Left lung (tissue), 10 donors: ENCODE data around the gene NOL9. TPM values are rescaled to one million over a fixed set of nuclear protein-coding genes. Genes with fewer than 3 reads are reported as not detected.
A peak's percentile ranks its signal among the peaks of the same experiment; 100 is the strongest.

ENCODE experiments used
- ATAC-seq: fragments of 200-7000 bp; cut with Tn5 transposase; one replicate; pipeline ENCODE4 v1.9.1; 2020; ENCODE audit warnings: moderate library complexity
- DNase-seq, 4 donors: peaks; one replicate each; pipeline ENCODE4 v3.0.0-alpha.2; 2013 to 2020
- H3K27ac ChIP-seq, 2 donors: fragments of 200-600 bp; sonication (generic) in 1 of 2; one replicate each; pipeline versions ENCODE4 v1.5.0 to v1.8.0; 2020 to 2021
- H3K27me3 ChIP-seq, 2 donors: fragments of 200-600 bp; sonication (generic) in 1 of 2; one replicate each; pipeline versions ENCODE4 v1.5.0 to v1.8.0; 2020 to 2021
- H3K36me3 ChIP-seq, 2 donors: fragments of 200-600 bp; sonication (generic) in 1 of 2; one replicate each; pipeline versions ENCODE4 v1.5.0 to v1.8.0; 2020 to 2021
- H3K4me1 ChIP-seq, 2 donors: fragments of 200-600 bp; one replicate each; pipeline ENCODE4 v1.8.0; 2021
- H3K4me3 ChIP-seq, 2 donors: fragments of 200-600 bp; sonication (generic) in 1 of 2; one replicate each; pipeline versions ENCODE4 v1.5.0 to v1.8.0; 2020 to 2021; ENCODE audit warnings: mild to moderate bottlenecking in 1 of 2
- H3K9me3 ChIP-seq, 2 donors: fragments of 200-600 bp; sonication (generic) in 1 of 2; one replicate each; pipeline versions ENCODE4 v1.5.0 to v1.8.0; 2020 to 2021
- CTCF ChIP-seq, 2 donors: fragments of 200-600 bp; sonication (generic) in 1 of 2; IDR thresholded peaks; one replicate each; pipeline versions ENCODE4 v1.5.0 to v1.8.0; 2021; ENCODE audit warnings: antibody characterized with exemption in 2 of 2
- intact Hi-C, 2 donors: fragments of 100-400 bp; cut with DNase I; formaldehyde crosslinking; loops; one replicate each; pipeline versions ENCODE4 v1.11.2 to v1.14.2; 2022
- polyA plus RNA-seq, 6 donors: library from polyadenylated mRNA; unstranded; fragments of 120-200 nt; gene quantifications; one replicate each; pipeline ENCODE4 v1.2.1, GENCODE V29; 2013; ENCODE audit not compliant: insufficient read length in 6 of 6
- total RNA-seq, 2 donors: library from RNA; stranded (reverse); fragmentation: NEBNext Ultra II Directional; extraction: Animal tissue kit (Norgen Biotek cat#: 25700); gene quantifications; one replicate each; pipeline ENCODE4 v1.2.1, GENCODE V29; 2021
- donor health status: DM: no; HTN: yes; CAD: no.
- donor health status: DM: no; HTN: no; CAD: no.

The NOL9 gene
- total and polyA plus RNA-seq, 8 donors: 19.1 to 30.8 (median 24.8) TPM

GRCh38 chr1:6483761-6484117 lies 70.6 kb downstream of the NOL9 start:
- ATAC-seq: no peak
- no peak for DNase-seq
- intact Hi-C loops: loop anchor here in 1 of 2 donors (10.0 kb wide), 1 partner anchor 151 kb away; no protein-coding TSS in a partner anchor
- peak overlapping the region in 1 of 2 donors; percentile 19 for H3K27ac ChIP-seq
- peaks cover 4 to 42% of the 10 kb centered on the region in 2 donors for H3K27me3 ChIP-seq
- H3K4me3 ChIP-seq: no peak overlapping the region
- H3K9me3 ChIP-seq: no peaks in the 10 kb centered on the region
- TF ChIP-seq CTCF (IDR thresholded peaks at IDR 0.05): no peak
- peaks cover 0 to 9% of the 10 kb centered on the region in 2 donors for H3K4me1 ChIP-seq
- no peaks in the 10 kb centered on the region for H3K36me3 ChIP-seq

- H3K27ac ChIP-seq: peak overlapping the region in 1 of 2 donors; percentile 19
Measured at GRCh38 chr1:6483017-6483760, 71.1 kb downstream of the NOL9 start.

DNA sequence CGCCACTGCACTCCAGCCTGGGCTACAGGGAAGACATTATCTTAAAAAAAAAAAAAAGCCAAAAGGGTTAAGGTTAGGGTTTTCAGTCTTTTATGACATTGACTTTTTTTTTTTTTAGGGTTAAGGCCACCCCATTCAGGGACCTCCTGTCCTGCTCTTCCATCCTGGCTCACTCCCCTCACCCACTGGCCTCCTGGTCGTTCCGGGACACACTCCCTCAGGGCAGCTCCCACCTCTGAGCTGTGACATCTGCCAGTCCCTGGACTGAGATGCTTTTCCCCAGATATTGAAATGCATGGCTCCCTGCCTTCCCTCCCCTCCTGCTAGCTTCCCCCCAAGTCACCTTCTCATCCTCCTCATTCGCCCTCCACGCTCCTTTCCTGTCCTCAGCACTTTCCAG lies 72.5 kb downstream of the NOL9 start:
- no peaks in the 10 kb centered on the region for H3K9me3 ChIP-seq
- H3K4me3 ChIP-seq: no peak overlapping the region
- no peak for TF ChIP-seq CTCF (IDR thresholded peaks at IDR 0.05)
- H3K27me3 ChIP-seq: peaks cover 4 to 40% of the 10 kb centered on the region in 2 donors
- H3K4me1 ChIP-seq: peaks cover 0 to 9% of the 10 kb centered on the region in 2 donors
- no peak overlapping the region for H3K27ac ChIP-seq
- intact Hi-C loops: loop anchor here in 1 of 2 donors (10.0 kb wide), 1 partner anchor 153 kb away; no protein-coding TSS in a partner anchor
- no peaks in the 10 kb centered on the region for H3K36me3 ChIP-seq
- ATAC-seq (no peak), DNase-seq (no peak)

More at GRCh38 chr1:6483017-6483760, 71.1 kb downstream of the NOL9 start:
- H3K4me3 ChIP-seq: no peak overlapping the region
- DNase-seq (peak in 2 of 4 donors; percentile 67 to 85), ATAC-seq (peak; percentile 85)
- TF ChIP-seq CTCF (IDR thresholded peaks at IDR 0.05): no peak
- no peaks in the 10 kb centered on the region for H3K36me3 ChIP-seq
- intact Hi-C loops: loop anchor here in 1 of 2 donors (10.0 kb wide), 1 partner anchor 152 kb away; no protein-coding TSS in a partner anchor
- peaks cover 4 to 42% of the 10 kb centered on the region in 2 donors for H3K27me3 ChIP-seq
- H3K4me1 ChIP-seq: peaks cover 0 to 9% of the 10 kb centered on the region in 2 donors
- no peaks in the 10 kb centered on the region for H3K9me3 ChIP-seq

DNA sequence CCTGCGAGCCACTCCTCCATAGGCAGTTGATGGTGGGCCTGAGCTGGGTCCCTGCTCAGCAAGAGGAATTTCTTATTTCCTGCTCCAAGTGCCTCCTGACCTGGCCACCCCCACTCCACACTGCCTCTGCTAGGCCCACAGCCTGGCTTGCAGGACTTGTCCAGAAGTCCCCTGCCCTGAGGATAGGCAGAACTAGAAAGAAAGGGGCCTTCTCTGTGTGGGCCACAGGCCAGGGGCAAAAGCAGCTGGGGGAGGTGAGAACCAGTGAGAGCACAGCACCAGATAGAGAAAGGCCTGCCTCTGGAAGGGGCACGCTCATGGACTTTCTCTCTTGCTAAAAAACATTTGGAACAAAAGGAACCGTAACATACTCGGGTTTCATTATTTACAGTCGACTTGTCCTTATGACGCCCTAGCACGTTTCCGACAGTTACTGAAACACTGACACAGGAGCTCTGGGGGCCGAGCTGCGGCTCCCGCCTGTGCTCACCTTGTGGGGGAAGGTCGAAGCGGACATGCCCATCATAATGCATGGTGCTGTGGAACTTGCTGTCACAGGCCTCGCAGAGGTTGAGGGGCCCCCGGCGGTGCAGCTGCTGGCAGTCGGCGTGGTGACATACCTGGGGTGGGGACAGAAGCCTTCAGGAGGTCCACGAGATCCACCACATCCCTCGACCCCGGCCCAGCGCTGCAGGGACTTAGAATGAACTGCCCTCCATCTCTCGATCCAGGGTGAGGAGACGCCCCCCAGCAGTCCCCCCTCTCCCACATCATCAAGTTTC lies 77.1 kb downstream of the NOL9 start:
- Histone ChIP-seq H3K36me3 (peaks cover 0 to 4% of the 10 kb centered on the region in 2 donors), H3K4me1 (no peaks in the 10 kb centered on the region), H3K27me3 (no peaks in the 10 kb centered on the region), H3K27ac (no peak overlapping the region), H3K9me3 (no peaks in the 10 kb centered on the region), H3K4me3 (no peak overlapping the region)
- no peak for TF ChIP-seq CTCF (IDR thresholded peaks at IDR 0.05)
- ATAC-seq (no peak), DNase-seq (no peak)
- intact Hi-C loops: no loop called here

- ATAC-seq: no peak
- no peak overlapping the region for H3K27ac ChIP-seq
- no peak for TF ChIP-seq CTCF (IDR thresholded peaks at IDR 0.05)
- H3K36me3 ChIP-seq: peaks cover 0 to 5% of the 10 kb centered on the region in 2 donors
- H3K4me3 ChIP-seq: no peak overlapping the region
- H3K4me1 ChIP-seq: no peaks in the 10 kb centered on the region
- H3K9me3 ChIP-seq: no peaks in the 10 kb centered on the region
- intact Hi-C loops: no loop called here
- no peak for DNase-seq
- no peaks in the 10 kb centered on the region for H3K27me3 ChIP-seq
Measured at GRCh38 chr1:6476483-6476882, 77.8 kb downstream of the NOL9 start.
